Fibroblast of the aortic adventitia (primary cell): ENCODE measurements around the gene PRR14L. TPM values are rescaled to one million over a fixed set of nuclear protein-coding genes. Genes with fewer than 3 reads are reported as not detected.
"Not testable (repeated sequence)": the region's sequence is repeated elsewhere in the genome, so short reads cannot be mapped to it uniquely, and the experiment has no call there.

Experiments used
- DNase-seq: peaks from one replicate; pipeline ENCODE4 v3.0.0-alpha.2; 2010; ENCODE audit warnings: low read depth
- H3K4me3 ChIP-seq: 2 replicates; pipeline ENCODE4 v1.5.1; 2011; ENCODE audit warnings: low read depth, mild to moderate bottlenecking, control low read depth, low read length, moderate library complexity
- CTCF ChIP-seq: IDR thresholded peaks from 2 replicates; pipeline ENCODE4 v1.5.1; 2011; ENCODE audit warnings: mild to moderate bottlenecking, low read length, control low read depth, inconsistent platforms; ENCODE audit not compliant: insufficient read depth
- total RNA-seq: library from RNA; depleted of rRNA; stranded (reverse); fragments of >200 nt; gene quantifications from 2 replicates; pipeline ENCODE4 v1.2.3, GENCODE V29; 2012; ENCODE audit warnings: low replicate concordance

The PRR14L gene
- total RNA-seq, 1 donor = 28.5 TPM

GRCh38 chr22:31764785-31765184, 14.9 kb upstream of the PRR14L start:
- no peak for DNase-seq
- no peak overlapping the region for H3K4me3 ChIP-seq
- TF ChIP-seq CTCF = no peak

DNA sequence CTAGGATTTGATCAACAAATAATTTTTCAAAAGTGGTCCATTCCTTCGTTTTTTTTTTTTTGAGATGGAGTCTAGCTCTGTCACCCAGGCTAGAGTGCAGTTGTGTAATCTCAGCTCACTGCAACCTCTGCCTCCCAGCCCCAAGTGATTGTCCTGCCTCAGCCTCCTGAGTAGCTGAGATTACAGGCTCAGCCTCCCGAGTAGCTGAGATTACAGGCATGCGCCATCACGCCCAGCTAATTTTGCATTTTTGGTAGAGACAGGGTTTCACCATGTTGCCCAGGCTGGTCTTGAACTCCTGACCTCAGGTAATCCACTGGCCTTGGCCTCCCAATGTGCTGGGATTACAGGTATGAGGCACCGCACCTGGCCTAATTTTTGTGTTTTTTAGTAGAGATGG, 8.9 kb upstream of the PRR14L start:
- H3K4me3 ChIP-seq, DNase-seq: not testable (repeated sequence)

DNA sequence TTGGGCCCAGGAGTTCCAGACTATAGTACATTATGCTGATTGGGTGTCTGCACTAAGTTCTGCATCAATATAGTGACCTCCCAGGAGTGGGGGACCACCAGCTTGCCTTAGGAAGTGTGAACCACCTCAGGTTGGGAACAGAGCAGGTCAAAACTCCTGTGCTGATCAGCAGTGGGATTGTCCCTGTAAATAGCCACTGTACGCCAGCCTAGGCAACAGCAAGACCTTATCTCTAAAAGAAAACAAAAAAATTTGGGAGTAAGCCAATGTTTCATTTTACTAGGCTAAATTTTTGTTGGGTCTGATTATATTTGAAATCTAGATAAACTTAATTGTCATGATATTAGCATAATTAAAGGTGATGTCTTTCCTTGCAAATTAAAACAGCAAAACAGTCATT, 7.3 kb upstream of the PRR14L start:
- no peak for TF ChIP-seq CTCF
- DNase-seq = no peak
- H3K4me3 ChIP-seq = no peak overlapping the region

GRCh38 chr22:31754813-31755212, 4.9 kb upstream of the PRR14L start:
- H3K4me3 ChIP-seq = peak overlapping the region; percentile 90
- peak; percentile 30 for DNase-seq
- TF ChIP-seq CTCF = no peak

DNA sequence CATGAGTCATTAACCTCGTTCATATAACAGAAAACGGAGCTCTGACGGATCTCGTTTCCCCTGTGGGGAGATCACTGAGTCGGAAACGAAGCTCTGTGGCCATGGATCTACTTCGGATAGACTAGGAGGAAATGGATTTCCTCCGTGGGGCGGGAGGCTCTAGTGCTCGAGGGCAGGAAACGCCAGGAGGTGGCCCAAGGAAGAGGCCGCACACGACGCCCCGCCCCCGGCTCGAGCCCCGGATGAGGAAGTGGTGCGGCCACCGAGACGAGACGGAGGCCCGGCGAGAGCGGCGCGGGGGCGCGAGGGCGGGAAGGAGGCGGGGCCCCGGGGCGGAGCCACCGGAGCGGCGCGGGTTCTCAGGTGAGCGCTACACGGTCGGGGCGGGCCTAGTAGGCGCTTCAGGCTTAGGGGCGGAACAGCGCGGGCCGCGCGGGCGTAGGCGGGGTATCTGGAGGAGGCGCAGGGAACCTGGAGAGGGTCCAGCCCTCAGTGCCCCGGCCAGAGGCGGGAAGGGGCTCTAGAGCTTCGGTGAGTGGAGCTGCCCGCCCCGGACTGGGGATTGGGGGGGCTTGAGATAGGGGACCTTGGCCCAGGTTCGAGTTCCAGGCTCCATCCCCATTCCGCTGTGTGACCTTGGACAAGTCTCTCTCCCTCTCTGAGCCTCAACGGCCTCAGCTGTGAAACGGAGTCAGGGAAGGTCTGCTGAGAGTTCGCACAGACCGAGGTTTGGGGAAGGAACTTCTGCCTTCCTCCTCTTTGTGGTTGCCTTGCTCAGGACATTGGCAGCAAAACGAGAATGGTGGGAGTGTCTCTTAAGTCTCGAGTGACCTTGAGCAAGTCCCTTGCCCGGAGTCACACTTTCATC, 3.9 kb upstream of the PRR14L start, which contains the start of gene DEPDC5:
Gene DEPDC5 (plus strand): TSS at position 386 of the 868 bp plus-strand sequence. CDS start 903 bp downstream, outside the sequence.
- H3K4me3 ChIP-seq = peak within 1 kb of the TSS; percentile 90
- peak; percentile 86 for DNase-seq
- no peak for TF ChIP-seq CTCF

DNA sequence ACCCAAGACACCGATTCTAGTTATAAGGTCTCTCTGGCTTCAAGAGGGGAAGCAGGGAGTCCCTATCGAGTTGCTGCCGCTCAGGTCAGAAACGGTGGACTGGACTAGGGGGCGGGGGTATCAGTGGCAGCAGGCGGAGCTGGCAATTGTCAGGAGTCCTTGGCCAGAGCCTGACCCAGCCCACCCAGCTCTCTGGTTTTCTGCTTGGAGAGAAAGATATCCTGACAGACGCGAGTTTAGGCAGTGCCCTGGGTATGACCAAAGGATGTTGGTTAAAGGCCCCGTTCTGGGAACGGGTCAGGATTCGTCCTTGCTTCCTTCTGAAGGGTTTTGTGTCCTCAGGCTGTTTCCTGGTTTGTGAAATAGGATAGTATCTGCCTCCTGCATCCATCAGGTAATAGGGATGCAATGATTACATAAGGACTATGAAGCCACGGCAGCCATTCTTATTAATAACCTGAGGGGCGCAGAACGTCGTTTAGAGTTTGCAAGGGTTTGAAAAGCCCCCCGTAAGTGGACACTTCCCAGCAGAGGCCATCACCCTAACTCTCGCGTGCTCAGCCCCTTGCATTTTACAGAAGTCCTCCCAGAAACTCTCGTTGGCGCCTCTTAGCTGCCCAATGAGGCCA, 3.2 kb upstream of the PRR14L start:
- no peak for DNase-seq
- TF ChIP-seq CTCF = no peak
- H3K4me3 ChIP-seq = peak overlapping the region; percentile 66

DNA sequence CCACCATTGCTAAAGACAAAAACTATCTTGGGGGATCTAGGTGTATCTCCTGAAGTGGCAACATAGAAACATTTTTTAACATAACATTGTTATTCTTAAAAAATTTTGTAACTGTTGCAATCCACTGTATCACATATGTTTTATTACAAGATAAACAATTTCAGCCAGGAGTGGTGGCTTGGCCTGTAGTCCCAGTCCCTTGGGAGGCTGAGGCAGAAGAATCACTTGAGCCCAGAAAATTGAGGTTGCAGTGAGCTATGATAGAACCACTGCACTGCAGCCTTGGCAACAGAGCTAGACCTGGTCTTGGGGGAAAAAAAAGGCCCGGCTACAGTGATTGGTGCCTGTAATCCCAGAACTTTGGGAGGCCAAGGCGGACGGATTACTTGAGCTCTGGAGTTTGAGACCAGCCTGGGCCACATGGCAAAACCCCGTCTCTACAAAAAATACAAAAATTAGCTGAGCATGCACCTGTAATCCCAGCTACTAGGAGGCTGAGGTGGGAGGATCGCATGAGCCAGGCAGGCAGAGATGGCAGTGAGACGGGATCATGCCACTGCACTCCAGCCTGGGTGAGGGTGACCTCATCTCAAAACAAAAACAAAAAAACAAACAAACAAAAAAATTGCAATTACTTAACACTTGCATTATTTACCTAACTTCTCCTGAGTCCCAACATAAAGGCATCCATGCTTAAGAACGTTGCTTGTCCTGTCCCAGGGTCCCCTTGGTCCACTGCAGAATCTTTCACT, 2.3 kb upstream of the PRR14L start:
- no peak for TF ChIP-seq CTCF
- DNase-seq = peak; percentile 32
- no peak overlapping the region for H3K4me3 ChIP-seq
